ENCODE measurements around the gene INSRR. TPM values are rescaled to one million over a fixed set of nuclear protein-coding genes. Genes with fewer than 3 reads are reported as not detected.
A peak's percentile ranks its signal among the peaks of the same experiment; 100 is the strongest.

INSRR gene
- polyA plus RNA-seq, 3 donors: not detected

GRCh38 chr1:156862584-156862983 is 3.7 kb upstream of the INSRR start:
- no peak overlapping the region for H3K27ac Mint-ChIP-seq
- DNase-seq: no peak
- H3K4me3 Mint-ChIP-seq: peak overlapping the region in 1 of 2 donors; percentile 76
- no peak overlapping the region for H3K4me3 ChIP-seq (replicated peaks in 1 of 3; ENCODE audit: low read depth in 2 of 3, low read length in 3 of 3)
- peaks cover 5 to 15% of the 10 kb centered on the region in 2 donors for H3K4me1 ChIP-seq (ENCODE audit: control insufficient read depth in 1 of 2, insufficient read depth in 2 of 2, low read length in 2 of 2)
- H3K36me3 ChIP-seq (replicated peaks in 1 of 2; ENCODE audit: control insufficient read depth in 1 of 2, insufficient read depth in 2 of 2, low read length in 2 of 2): no peaks in the 10 kb centered on the region
- peaks cover 0 to 6% (median 0%) of the 10 kb centered on the region in 7 donors for H3K9me3 Mint-ChIP-seq
- peaks cover 0 to 8% of the 10 kb centered on the region in 2 donors for H3K9me3 ChIP-seq (replicated peaks in 1 of 2; ENCODE audit: control insufficient read depth in 1 of 2, insufficient read depth in 1 of 2, low read length in 2 of 2)
- peaks cover 41 to 54% of the 10 kb centered on the region in 2 donors for H3K27me3 ChIP-seq (ENCODE audit: control insufficient read depth in 2 of 2, insufficient read depth in 2 of 2, low read length in 2 of 2)
- H3K4me2 ChIP-seq (replicated peaks; ENCODE audit: extremely low read depth, low read length, poor library complexity, severe bottlenecking): no peak overlapping the region
- H3K9ac ChIP-seq (ENCODE audit: insufficient read depth, low read length, poor library complexity, severe bottlenecking): no peak overlapping the region
- no peak overlapping the region for H3K27ac ChIP-seq (ENCODE audit: low read depth in 1 of 2, low read length in 2 of 2)
- peaks cover 0 to 5% of the 10 kb centered on the region in 2 donors for H3K36me3 Mint-ChIP-seq
- no peaks in the 10 kb centered on the region for H4K20me1 ChIP-seq (ENCODE audit: insufficient read depth, low read length)
- peaks cover 9% of the 10 kb centered on the region for H3K4me1 Mint-ChIP-seq
- intact Hi-C loops (cut with micrococcal nuclease): no loop called here
- H2AFZ ChIP-seq (ENCODE audit: insufficient read depth, low read depth, low read length, poor library complexity, severe bottlenecking): no peak overlapping the region
- TF ChIP-seq, protein P1, sequence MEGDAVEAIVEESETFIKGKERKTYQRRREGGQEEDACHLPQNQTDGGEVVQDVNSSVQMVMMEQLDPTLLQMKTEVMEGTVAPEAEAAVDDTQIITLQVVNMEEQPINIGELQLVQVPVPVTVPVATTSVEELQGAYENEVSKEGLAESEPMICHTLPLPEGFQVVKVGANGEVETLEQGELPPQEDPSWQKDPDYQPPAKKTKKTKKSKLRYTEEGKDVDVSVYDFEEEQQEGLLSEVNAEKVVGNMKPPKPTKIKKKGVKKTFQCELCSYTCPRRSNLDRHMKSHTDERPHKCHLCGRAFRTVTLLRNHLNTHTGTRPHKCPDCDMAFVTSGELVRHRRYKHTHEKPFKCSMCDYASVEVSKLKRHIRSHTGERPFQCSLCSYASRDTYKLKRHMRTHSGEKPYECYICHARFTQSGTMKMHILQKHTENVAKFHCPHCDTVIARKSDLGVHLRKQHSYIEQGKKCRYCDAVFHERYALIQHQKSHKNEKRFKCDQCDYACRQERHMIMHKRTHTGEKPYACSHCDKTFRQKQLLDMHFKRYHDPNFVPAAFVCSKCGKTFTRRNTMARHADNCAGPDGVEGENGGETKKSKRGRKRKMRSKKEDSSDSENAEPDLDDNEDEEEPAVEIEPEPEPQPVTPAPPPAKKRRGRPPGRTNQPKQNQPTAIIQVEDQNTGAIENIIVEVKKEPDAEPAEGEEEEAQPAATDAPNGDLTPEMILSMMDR (IDR thresholded peaks at IDR 0.05): no peak
- no CpG with 5 or more reads among the region's 6 CpGs for WGBS (ENCODE audit: insufficient coverage)
- H3K79me2 ChIP-seq (ENCODE audit: insufficient read depth, low read length): no peaks in the 10 kb centered on the region
- H3K27me3 Mint-ChIP-seq (ENCODE audit: low read depth in 3 of 3): peaks cover 66 to 79% (median 68%) of the 10 kb centered on the region in 3 donors

- no peak within 1 kb of the TSS for H3K4me3 ChIP-seq (replicated peaks in 1 of 3; ENCODE audit: low read depth in 2 of 3, low read length in 3 of 3)
- peaks cover 44 to 66% of the 10 kb centered on the region in 2 donors for H3K27me3 ChIP-seq (ENCODE audit: control insufficient read depth in 2 of 2, insufficient read depth in 2 of 2, low read length in 2 of 2)
- no peaks in the 10 kb centered on the region for H3K36me3 ChIP-seq (replicated peaks in 1 of 2; ENCODE audit: control insufficient read depth in 1 of 2, insufficient read depth in 2 of 2, low read length in 2 of 2)
- peaks cover 5 to 15% of the 10 kb centered on the region in 2 donors for H3K4me1 ChIP-seq (ENCODE audit: control insufficient read depth in 1 of 2, insufficient read depth in 2 of 2, low read length in 2 of 2)
- no peaks in the 10 kb centered on the region for H4K20me1 ChIP-seq (ENCODE audit: insufficient read depth, low read length)
- Mint-ChIP-seq H3K9me3 (peaks cover 0 to 6% (median 0%) of the 10 kb centered on the region in 7 donors), H3K27me3 (ENCODE audit: low read depth in 3 of 3) (peaks cover 74 to 91% (median 81%) of the 10 kb centered on the region in 3 donors), H3K36me3 (peaks cover 0 to 5% of the 10 kb centered on the region in 2 donors), H3K27ac (no peak within 1 kb of the TSS), H3K4me1 (peaks cover 15% of the 10 kb centered on the region), H3K4me3 (peak within 1 kb of the TSS in 1 of 2 donors; percentile 79)
- no peak within 1 kb of the TSS for H3K27ac ChIP-seq (ENCODE audit: low read depth in 1 of 2, low read length in 2 of 2)
- H3K9me3 ChIP-seq (replicated peaks in 1 of 2; ENCODE audit: control insufficient read depth in 1 of 2, insufficient read depth in 1 of 2, low read length in 2 of 2): peaks cover 0 to 8% of the 10 kb centered on the region in 2 donors
- intact Hi-C loops (cut with micrococcal nuclease): no loop called here
- no peak within 1 kb of the TSS for H2AFZ ChIP-seq (ENCODE audit: insufficient read depth, low read depth, low read length, poor library complexity, severe bottlenecking)
- H3K79me2 ChIP-seq (ENCODE audit: insufficient read depth, low read length): no peaks in the 10 kb centered on the region
- no peak within 1 kb of the TSS for H3K9ac ChIP-seq (ENCODE audit: insufficient read depth, low read length, poor library complexity, severe bottlenecking)
- TF ChIP-seq, protein P1 (IDR thresholded peaks at IDR 0.05): no peak
- WGBS (ENCODE audit: insufficient coverage): 3% methylated on average over 68 of the region's 69 CpGs
- H3K4me2 ChIP-seq (replicated peaks; ENCODE audit: extremely low read depth, low read length, poor library complexity, severe bottlenecking): peak within 1 kb of the TSS; percentile 39
- no peak for DNase-seq
These were observed 1.9 kb upstream of the INSRR start, which contains the start of gene NTRK1 for GRCh38 chr1:156860628-156861423. TSS of gene NTRK1 (plus strand) at chr1:156860865. CDS start at chr1:156860935, 70 bp downstream.

Data from CD14-positive monocyte (primary cell).